GM12878 (cell line): ENCODE data around the gene CD3G. TPM values are rescaled to one million over a fixed set of nuclear protein-coding genes. Genes with fewer than 3 reads are reported as not detected.

Experiments used
- ATAC-seq: fragments of 200-7000 bp; cut with Tn5 transposase; 3 replicates; pipeline ENCODE4 v1.9.1; 2020; ENCODE audit warnings: mild to moderate bottlenecking, moderate library complexity
- BruUV-seq: library from RNA; stranded (reverse); fragments of 400-500 nt; replicated peaks from 2 replicates; lab custom pipeline; 2021; lab: Mats Ljungman, UMichigan
- CTCF ChIA-PET: fragments of 300-600 bp; sonication (Branson Sonifier 250); formaldehyde crosslinking; extraction: SDS; loops from one replicate; lab custom pipeline; 2021; ENCODE audit warnings: inconsistent platforms; lab: Yijun Ruan, JAX
- POLR2A ChIA-PET: fragments of 350-600 bp; formaldehyde crosslinking; extraction: SDS; loops from one replicate; lab custom pipeline; 2021; ENCODE audit warnings: inconsistent platforms; lab: Charles Lee
- RAD21 ChIA-PET: fragments of 300-600 bp; sonication (Branson Sonifier 250); formaldehyde crosslinking; loops from one replicate; lab custom pipeline; 2023; ENCODE audit warnings: antibody characterized with exemption; ENCODE audit not compliant: unreplicated experiment; lab: Charles Lee
- SMC1A ChIA-PET: fragments of 300-600 bp; sonication (Branson Sonifier 250); formaldehyde crosslinking; loops from one replicate; lab custom pipeline; 2023; ENCODE audit not compliant: unreplicated experiment, uncharacterized antibody; lab: Charles Lee
- DNase-seq: peaks from one replicate; pipeline ENCODE4 v3.0.0-alpha.2; 2011; ENCODE audit warnings: low read depth, low spot score
- FAIRE-seq: peaks from 3 replicates; lab custom pipeline; 2011; peaks lifted over from hg19 to GRCh38; lab: Jason Lieb, UNC
- H2AFZ ChIP-seq: 2 replicates; pipeline ENCODE4 v1.6.0; 2011; ENCODE audit warnings: low read depth, low read length, control low read depth; ENCODE audit not compliant: control insufficient read depth
- H3K27ac ChIP-seq: 2 replicates; pipeline ENCODE4 v1.5.1; 2011; ENCODE audit warnings: control low read depth; ENCODE audit not compliant: control insufficient read depth, insufficient read depth
- H3K27me3 ChIP-seq, 2 experiments: replicated peaks in 1 of 2; 2 replicates each; pipeline versions ENCODE4 v1.6.0 to v1.6.1; 2011; ENCODE audit warnings: low read length in 1 of 2; ENCODE audit not compliant: control insufficient read depth in 2 of 2, insufficient read depth in 2 of 2
- H3K36me3 ChIP-seq, 2 experiments: 2 replicates each; pipeline ENCODE4 v1.5.1; 2011; ENCODE audit warnings: low read length in 1 of 2; ENCODE audit not compliant: control insufficient read depth in 2 of 2, insufficient read depth in 2 of 2
- H3K4me1 ChIP-seq: 2 replicates; pipeline ENCODE4 v1.6.1; 2011; ENCODE audit warnings: mild to moderate bottlenecking, low read length, moderate library complexity, mixed read lengths; ENCODE audit not compliant: control insufficient read depth, insufficient read depth
- H3K4me2 ChIP-seq: 2 replicates; pipeline ENCODE4 v1.6.0; 2011; ENCODE audit warnings: control low read depth; ENCODE audit not compliant: control insufficient read depth, insufficient read depth
- H3K4me3 ChIP-seq: fragments of 200-600 bp; sonication (generic); 2 replicates; pipeline ENCODE4 v1.5.1; 2016
- H3K79me2 ChIP-seq: 2 replicates; pipeline ENCODE4 v1.6.0; 2011; ENCODE audit warnings: low read length; ENCODE audit not compliant: control insufficient read depth, insufficient read depth
- H3K9ac ChIP-seq: 2 replicates; pipeline ENCODE4 v1.8.0; 2011; ENCODE audit warnings: low read length, control low read depth, mixed read lengths; ENCODE audit not compliant: control insufficient read depth, insufficient read depth
- H3K9me3 ChIP-seq: replicated peaks from 3 replicates; pipeline ENCODE4 v1.5.1; 2011; ENCODE audit warnings: mild to moderate bottlenecking, low read length; ENCODE audit not compliant: control insufficient read depth, insufficient read depth
- H4K20me1 ChIP-seq: 2 replicates; pipeline ENCODE4 v1.6.0; 2011; ENCODE audit not compliant: control insufficient read depth, insufficient read depth
- CEBPB ChIP-seq, 2 experiments: fragments of 150-350 bp in 1 of 2; IDR thresholded peaks; 2 replicates each; pipeline ENCODE4 v1.6.1; 2012 to 2014; ENCODE audit warnings: low read depth in 2 of 2, low read length in 2 of 2, borderline replicate concordance in 1 of 2, inconsistent platforms in 1 of 2
- CREB1 ChIP-seq: IDR thresholded peaks from 2 replicates; pipeline ENCODE4 v1.6.1; 2012; ENCODE audit warnings: low read depth, mild to moderate bottlenecking, inconsistent platforms
- ETV6 ChIP-seq, 2 experiments: fragments of 450-650 bp in 1 of 2; IDR thresholded peaks in 1 of 2; conservative IDR thresholded peaks in 1 of 2; 2 replicates each; pipeline ENCODE4 v1.6.1; 2014; ENCODE audit warnings: antibody characterized with exemption in 1 of 2, borderline replicate concordance in 1 of 2, low read depth in 1 of 2, mild to moderate bottlenecking in 1 of 2, moderate library complexity in 1 of 2
- HCFC1 ChIP-seq: fragments of 150-350 bp; IDR thresholded peaks from 2 replicates; pipeline ENCODE4 v1.6.1; 2014; ENCODE audit warnings: low read length
- NBN ChIP-seq: fragments of 450-650 bp; IDR thresholded peaks from 2 replicates; pipeline ENCODE4 v1.6.1; 2016
- PAX8 ChIP-seq: fragments of 450-650 bp; IDR thresholded peaks from 2 replicates; pipeline ENCODE4 v1.6.1; 2017; ENCODE audit warnings: mild to moderate bottlenecking, moderate library complexity
- RAD21 ChIP-seq: IDR thresholded peaks from 2 replicates; pipeline ENCODE4 v1.6.1; 2011; ENCODE audit warnings: mild to moderate bottlenecking, low read depth, low read length, moderate library complexity; ENCODE audit not compliant: insufficient read depth
- RCOR1 ChIP-seq: conservative IDR thresholded peaks from 2 replicates; pipeline ENCODE4 v1.6.1; 2012; ENCODE audit warnings: low read depth, low read length, improper control_type of control experiment
- RELA ChIP-seq: fragments of 450-650 bp; IDR thresholded peaks from 2 replicates; pipeline ENCODE4 v1.8.0; 2014; ENCODE audit warnings: borderline replicate concordance; ENCODE audit not compliant: partially characterized antibody
- RUNX3 ChIP-seq: IDR thresholded peaks from 2 replicates; pipeline ENCODE4 v1.6.1; 2012; ENCODE audit warnings: low read length, inconsistent platforms
- SIX5 ChIP-seq: IDR thresholded peaks from 2 replicates; pipeline ENCODE4 v1.6.1; 2011; ENCODE audit warnings: mild to moderate bottlenecking, low read depth, low read length, moderate library complexity; ENCODE audit not compliant: severe bottlenecking
- TCF3 ChIP-seq: IDR thresholded peaks from 2 replicates; pipeline ENCODE4 v1.6.1; 2012; ENCODE audit warnings: low read depth, mild to moderate bottlenecking, low read length, borderline replicate concordance; ENCODE audit not compliant: insufficient read depth
- ZNF207 ChIP-seq: fragments of 450-650 bp; IDR thresholded peaks from 2 replicates; pipeline ENCODE4 v1.6.1; 2014; ENCODE audit warnings: antibody characterized with exemption, mild to moderate bottlenecking, borderline replicate concordance
- WGBS: methylation state at CpG from one replicate; pipeline ENCODE4 v1.1.6; 2016; ENCODE audit warnings: low lambda C conversion rate; ENCODE audit not compliant: insufficient replicate concordance, insufficient coverage; ENCODE audit errors: missing lambda C conversion rate; 5-methylcytosine and 5-hydroxymethylcytosine counted together
- in situ Hi-C: fragments of 300-500 bp; cut with MboI; formaldehyde crosslinking; loops from 9 replicates; pipeline ENCODE4 v1.14.3; 2018; ENCODE audit warnings: mixed read lengths
- intact Hi-C: fragments of 100-400 bp; cut with micrococcal nuclease; formaldehyde crosslinking; loops from one replicate; pipeline ENCODE4 v1.14.2; 2022; ENCODE audit not compliant: unreplicated experiment
- polyA plus RNA-seq, 11 experiments: library from polyadenylated mRNA; depleted of rRNA in 4 of 11; unstranded in 6 of 11; stranded (reverse) in 5 of 11; fragments of >200 nt; fragmentation: Nextera tagmentation in 4 of 11; fragmentation: Illumina TruSeq in 1 of 11; extraction: Ambion mirVana in 4 of 11; extraction: Trizol in 1 of 11; gene quantifications; 1 replicate in 1 of 11; 2 replicates in 10 of 11; pipeline versions ENCODE4 v1.2.1 to v1.2.3, GENCODE V29; 2011 to 2016; ENCODE audit warnings: inconsistent platforms in 2 of 11, missing spikeins in 2 of 11, low read depth in 1 of 11
- total RNA-seq, 4 experiments: library from RNA; depleted of rRNA in 3 of 4; stranded (reverse); fragments of >200 nt in 3 of 4; fragmentation: Illumina TruSeq in 1 of 4; extraction: Trizol in 1 of 4; gene quantifications; 2 replicates each; pipeline versions ENCODE4 v1.2.1 to v1.2.3, GENCODE V29; 2013 to 2021
- TF ChIP-seq, protein P1 (sequence below), 3 experiments: IDR thresholded peaks in 2 of 3; conservative IDR thresholded peaks in 1 of 3; 2 replicates each; pipeline ENCODE4 v1.5.1; 2011; ENCODE audit warnings: low read depth in 3 of 3, low read length in 3 of 3, mild to moderate bottlenecking in 3 of 3, control low read depth in 2 of 3, moderate library complexity in 2 of 3, inconsistent platforms in 1 of 3, mixed read lengths in 1 of 3; ENCODE audit not compliant: control insufficient read depth in 2 of 3, insufficient read depth in 1 of 3; ENCODE audit errors: extremely low read depth in 1 of 3
- TF ChIP-seq, protein P2 (sequence below): fragments of 150-350 bp; IDR thresholded peaks from 2 replicates; pipeline ENCODE4 v1.6.1; 2016; ENCODE audit warnings: low read depth, low read length
- TF ChIP-seq, protein P3 (sequence below): IDR thresholded peaks from 2 replicates; pipeline ENCODE4 v1.6.1; 2011; ENCODE audit warnings: borderline replicate concordance, low read depth, mild to moderate bottlenecking, moderate library complexity, low read length; ENCODE audit not compliant: insufficient read depth, poor library complexity, severe bottlenecking
- TF ChIP-seq, protein P4 (sequence below): IDR thresholded peaks from 2 replicates; pipeline ENCODE4 v1.6.1; 2012; ENCODE audit warnings: low read length, inconsistent platforms

The CD3G gene
- total and polyA plus RNA-seq, 10 of the 15 experiments (the other 5 are each of a cell fraction or from before 2014, with no cell fraction given): 0.10 to 0.16 (median 0.13) TPM; not detected in 7

DNA sequence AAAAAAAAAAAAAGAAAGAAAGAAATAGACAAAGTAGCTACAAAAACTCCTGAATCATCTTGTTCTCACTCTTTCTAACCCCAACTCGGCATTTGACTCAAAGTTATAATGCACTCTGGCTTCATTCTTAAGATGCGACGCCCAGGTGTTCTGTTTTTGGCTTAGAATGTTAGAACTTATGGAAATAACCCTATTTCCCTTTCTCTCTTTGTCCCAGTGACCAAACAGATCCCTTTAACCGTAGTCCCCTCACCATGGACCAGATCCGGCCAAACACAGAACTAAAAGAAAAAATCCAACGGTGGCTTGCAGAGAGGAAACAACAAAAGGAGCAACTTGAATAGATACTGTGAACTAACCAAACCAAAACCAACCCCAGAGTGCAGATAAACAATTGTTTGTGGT is 52.0 kb downstream of the CD3G start:
- POLR2A ChIA-PET: no interaction called here
- H3K9ac ChIP-seq: no peak overlapping the region
- no peaks in the 10 kb centered on the region for H4K20me1 ChIP-seq
- FAIRE-seq (no peak), DNase-seq (no peak), ATAC-seq (no peak)
- peaks cover 7 to 30% of the 10 kb centered on the region in 2 experiments for H3K36me3 ChIP-seq
- no peak overlapping the region for H3K4me3 ChIP-seq
- SMC1A ChIA-PET: no interaction called here
- no peak overlapping the region for H3K27ac ChIP-seq
- no peak overlapping the region for H2AFZ ChIP-seq
- in situ Hi-C loops: loop anchor here (25.0 kb wide), 1 partner anchor 91 kb away; no protein-coding TSS in a partner anchor
- no peaks in the 10 kb centered on the region for H3K27me3 ChIP-seq
- CTCF ChIA-PET: no interaction called here
- no peaks in the 10 kb centered on the region for H3K9me3 ChIP-seq
- no TSS peak for BruUV-seq
- intact Hi-C loops: no loop called here
- peaks cover 7% of the 10 kb centered on the region for H3K79me2 ChIP-seq
- RAD21 ChIA-PET: no interaction called here
- no peak overlapping the region for H3K4me2 ChIP-seq
- 56% methylated on average over 6 of the region's 6 CpGs for WGBS
- peaks cover 10% of the 10 kb centered on the region; the same call in 1 of the 2 replicates for H3K4me1 ChIP-seq
- TF ChIP-seq CREB1 (no peak), ETV6 (conservative IDR thresholded peaks at IDR 0.05 in 1 of 2, IDR thresholded peaks at IDR 0.05 in 1 of 2; ENCODE audit: borderline replicate concordance in 1 of 2, low read depth in 1 of 2) (no peak), NBN (no peak), ZNF207 (no peak), TCF3 (no peak), RELA (no peak), HCFC1 (no peak), RAD21 (no peak), RCOR1 (no peak), CEBPB (IDR thresholded peaks at IDR 0.05; ENCODE audit: borderline replicate concordance in 1 of 2, low read depth in 2 of 2, low read length in 2 of 2) (no peak), PAX8 (no peak), RUNX3 (no peak), SIX5 (no peak)
- TF ChIP-seq, protein P1, sequence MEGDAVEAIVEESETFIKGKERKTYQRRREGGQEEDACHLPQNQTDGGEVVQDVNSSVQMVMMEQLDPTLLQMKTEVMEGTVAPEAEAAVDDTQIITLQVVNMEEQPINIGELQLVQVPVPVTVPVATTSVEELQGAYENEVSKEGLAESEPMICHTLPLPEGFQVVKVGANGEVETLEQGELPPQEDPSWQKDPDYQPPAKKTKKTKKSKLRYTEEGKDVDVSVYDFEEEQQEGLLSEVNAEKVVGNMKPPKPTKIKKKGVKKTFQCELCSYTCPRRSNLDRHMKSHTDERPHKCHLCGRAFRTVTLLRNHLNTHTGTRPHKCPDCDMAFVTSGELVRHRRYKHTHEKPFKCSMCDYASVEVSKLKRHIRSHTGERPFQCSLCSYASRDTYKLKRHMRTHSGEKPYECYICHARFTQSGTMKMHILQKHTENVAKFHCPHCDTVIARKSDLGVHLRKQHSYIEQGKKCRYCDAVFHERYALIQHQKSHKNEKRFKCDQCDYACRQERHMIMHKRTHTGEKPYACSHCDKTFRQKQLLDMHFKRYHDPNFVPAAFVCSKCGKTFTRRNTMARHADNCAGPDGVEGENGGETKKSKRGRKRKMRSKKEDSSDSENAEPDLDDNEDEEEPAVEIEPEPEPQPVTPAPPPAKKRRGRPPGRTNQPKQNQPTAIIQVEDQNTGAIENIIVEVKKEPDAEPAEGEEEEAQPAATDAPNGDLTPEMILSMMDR (IDR thresholded peaks at IDR 0.05 in 2 of 3, conservative IDR thresholded peaks at IDR 0.05 in 1 of 3; ENCODE audit: control insufficient read depth in 2 of 3, extremely low read depth in 1 of 3, insufficient read depth in 1 of 3, low read depth in 3 of 3, low read length in 3 of 3): no peak
- TF ChIP-seq, protein P2, sequence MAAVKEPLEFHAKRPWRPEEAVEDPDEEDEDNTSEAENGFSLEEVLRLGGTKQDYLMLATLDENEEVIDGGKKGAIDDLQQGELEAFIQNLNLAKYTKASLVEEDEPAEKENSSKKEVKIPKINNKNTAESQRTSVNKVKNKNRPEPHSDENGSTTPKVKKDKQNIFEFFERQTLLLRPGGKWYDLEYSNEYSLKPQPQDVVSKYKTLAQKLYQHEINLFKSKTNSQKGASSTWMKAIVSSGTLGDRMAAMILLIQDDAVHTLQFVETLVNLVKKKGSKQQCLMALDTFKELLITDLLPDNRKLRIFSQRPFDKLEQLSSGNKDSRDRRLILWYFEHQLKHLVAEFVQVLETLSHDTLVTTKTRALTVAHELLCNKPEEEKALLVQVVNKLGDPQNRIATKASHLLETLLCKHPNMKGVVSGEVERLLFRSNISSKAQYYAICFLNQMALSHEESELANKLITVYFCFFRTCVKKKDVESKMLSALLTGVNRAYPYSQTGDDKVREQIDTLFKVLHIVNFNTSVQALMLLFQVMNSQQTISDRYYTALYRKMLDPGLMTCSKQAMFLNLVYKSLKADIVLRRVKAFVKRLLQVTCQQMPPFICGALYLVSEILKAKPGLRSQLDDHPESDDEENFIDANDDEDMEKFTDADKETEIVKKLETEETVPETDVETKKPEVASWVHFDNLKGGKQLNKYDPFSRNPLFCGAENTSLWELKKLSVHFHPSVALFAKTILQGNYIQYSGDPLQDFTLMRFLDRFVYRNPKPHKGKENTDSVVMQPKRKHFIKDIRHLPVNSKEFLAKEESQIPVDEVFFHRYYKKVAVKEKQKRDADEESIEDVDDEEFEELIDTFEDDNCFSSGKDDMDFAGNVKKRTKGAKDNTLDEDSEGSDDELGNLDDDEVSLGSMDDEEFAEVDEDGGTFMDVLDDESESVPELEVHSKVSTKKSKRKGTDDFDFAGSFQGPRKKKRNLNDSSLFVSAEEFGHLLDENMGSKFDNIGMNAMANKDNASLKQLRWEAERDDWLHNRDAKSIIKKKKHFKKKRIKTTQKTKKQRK: no peak
- TF ChIP-seq, protein P3, sequence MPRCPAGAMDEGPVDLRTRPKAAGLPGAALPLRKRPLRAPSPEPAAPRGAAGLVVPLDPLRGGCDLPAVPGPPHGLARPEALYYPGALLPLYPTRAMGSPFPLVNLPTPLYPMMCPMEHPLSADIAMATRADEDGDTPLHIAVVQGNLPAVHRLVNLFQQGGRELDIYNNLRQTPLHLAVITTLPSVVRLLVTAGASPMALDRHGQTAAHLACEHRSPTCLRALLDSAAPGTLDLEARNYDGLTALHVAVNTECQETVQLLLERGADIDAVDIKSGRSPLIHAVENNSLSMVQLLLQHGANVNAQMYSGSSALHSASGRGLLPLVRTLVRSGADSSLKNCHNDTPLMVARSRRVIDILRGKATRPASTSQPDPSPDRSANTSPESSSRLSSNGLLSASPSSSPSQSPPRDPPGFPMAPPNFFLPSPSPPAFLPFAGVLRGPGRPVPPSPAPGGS: no peak
- TF ChIP-seq, protein P4, sequence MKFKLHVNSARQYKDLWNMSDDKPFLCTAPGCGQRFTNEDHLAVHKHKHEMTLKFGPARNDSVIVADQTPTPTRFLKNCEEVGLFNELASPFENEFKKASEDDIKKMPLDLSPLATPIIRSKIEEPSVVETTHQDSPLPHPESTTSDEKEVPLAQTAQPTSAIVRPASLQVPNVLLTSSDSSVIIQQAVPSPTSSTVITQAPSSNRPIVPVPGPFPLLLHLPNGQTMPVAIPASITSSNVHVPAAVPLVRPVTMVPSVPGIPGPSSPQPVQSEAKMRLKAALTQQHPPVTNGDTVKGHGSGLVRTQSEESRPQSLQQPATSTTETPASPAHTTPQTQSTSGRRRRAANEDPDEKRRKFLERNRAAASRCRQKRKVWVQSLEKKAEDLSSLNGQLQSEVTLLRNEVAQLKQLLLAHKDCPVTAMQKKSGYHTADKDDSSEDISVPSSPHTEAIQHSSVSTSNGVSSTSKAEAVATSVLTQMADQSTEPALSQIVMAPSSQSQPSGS: no peak
